NCI-H748 (cell line): ENCODE data around the gene ELP5.

Experiments
- DNase-seq: peaks from one replicate; lab custom pipeline; 2025; ENCODE audit not compliant: unreplicated experiment; lab: John Stamatoyannopoulos, UW

The ELP5 gene

DNA sequence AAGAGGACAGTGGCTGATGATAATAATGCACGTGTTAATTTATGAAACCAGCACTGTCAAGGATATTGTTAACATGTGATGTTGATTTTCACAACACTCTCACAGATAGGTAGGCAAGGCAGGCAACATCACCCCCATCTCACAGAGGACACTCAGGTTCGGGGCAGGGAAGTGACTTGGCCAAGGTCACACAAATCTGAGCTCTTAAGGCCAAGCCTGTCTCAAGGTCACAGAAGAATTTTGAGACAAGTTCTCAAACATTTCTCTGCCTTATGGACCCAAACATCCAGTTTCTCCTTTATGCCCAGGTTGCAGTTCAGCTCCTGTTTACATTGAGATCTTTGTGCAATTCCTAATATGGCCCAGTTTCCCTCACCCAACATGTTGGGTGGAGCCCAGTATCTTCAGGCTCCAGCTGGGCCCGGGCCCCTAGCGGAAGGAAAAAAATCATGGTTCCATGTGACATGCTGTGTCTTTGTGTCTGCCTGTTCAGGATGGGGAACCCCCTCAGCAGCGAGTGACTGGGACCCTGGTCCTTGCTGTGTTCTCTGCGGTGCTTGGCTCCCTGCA, 30.8 kb downstream of the ELP5 start:
- no peak for DNase-seq

DNA sequence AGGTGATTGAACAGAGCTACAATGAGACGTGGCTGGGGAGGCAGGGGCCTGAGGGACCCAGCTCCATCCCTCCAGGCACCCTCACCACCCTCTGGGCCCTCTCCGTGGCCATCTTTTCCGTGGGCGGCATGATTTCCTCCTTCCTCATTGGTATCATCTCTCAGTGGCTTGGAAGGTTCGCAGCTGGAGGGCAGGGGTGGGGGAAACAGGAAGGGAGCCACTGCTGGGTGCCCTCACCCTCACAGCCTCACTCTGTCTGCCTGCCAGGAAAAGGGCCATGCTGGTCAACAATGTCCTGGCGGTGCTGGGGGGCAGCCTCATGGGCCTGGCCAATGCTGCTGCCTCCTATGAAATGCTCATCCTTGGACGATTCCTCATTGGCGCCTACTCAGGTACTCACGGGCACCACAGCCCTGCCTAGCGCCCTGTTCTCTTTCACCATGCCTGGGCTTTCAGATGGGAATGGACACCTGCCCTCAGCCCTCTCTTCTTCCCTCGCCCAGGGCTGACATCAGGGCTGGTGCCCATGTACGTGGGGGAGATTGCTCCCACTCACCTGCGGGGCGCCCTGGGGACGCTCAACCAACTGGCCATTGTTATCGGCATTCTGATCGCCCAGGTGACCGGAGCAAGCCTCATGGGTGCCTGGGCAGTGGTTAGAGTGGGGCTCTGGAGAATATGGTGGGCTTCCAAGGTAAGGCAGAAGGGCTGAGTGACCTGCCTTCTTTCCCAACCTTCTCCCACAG, 31.6 kb downstream of the ELP5 start:
- no peak for DNase-seq

DNA sequence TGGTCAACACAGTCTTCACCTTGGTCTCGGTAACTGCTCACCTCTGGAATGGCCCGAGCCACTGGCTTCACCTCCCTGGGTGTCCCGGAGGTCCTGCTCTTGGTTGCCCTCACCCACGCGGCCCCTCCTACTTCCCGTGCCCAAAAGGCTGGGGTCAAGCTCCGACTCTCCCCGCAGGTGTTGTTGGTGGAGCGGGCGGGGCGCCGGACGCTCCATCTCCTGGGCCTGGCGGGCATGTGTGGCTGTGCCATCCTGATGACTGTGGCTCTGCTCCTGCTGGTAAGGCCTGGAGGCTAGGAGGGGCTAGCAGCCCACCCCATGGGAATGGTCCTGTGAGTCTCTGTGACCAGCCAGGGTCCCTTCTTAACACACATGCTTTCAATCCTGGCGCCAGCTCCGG, 32.9 kb downstream of the ELP5 start:
- no peak for DNase-seq

DNA sequence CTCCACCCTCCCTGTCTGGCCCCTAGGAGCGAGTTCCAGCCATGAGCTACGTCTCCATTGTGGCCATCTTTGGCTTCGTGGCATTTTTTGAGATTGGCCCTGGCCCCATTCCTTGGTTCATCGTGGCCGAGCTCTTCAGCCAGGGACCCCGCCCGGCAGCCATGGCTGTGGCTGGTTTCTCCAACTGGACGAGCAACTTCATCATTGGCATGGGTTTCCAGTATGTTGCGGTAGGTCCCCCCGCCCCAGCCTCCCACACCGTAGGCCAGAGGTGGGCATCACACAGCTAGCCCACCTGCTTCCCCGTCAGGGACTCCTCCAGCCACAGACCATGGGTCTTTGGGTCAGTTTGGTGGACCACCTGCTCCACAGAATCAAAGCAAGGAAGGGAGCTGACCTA, 33.7 kb downstream of the ELP5 start:
- DNase-seq: no peak

DNA sequence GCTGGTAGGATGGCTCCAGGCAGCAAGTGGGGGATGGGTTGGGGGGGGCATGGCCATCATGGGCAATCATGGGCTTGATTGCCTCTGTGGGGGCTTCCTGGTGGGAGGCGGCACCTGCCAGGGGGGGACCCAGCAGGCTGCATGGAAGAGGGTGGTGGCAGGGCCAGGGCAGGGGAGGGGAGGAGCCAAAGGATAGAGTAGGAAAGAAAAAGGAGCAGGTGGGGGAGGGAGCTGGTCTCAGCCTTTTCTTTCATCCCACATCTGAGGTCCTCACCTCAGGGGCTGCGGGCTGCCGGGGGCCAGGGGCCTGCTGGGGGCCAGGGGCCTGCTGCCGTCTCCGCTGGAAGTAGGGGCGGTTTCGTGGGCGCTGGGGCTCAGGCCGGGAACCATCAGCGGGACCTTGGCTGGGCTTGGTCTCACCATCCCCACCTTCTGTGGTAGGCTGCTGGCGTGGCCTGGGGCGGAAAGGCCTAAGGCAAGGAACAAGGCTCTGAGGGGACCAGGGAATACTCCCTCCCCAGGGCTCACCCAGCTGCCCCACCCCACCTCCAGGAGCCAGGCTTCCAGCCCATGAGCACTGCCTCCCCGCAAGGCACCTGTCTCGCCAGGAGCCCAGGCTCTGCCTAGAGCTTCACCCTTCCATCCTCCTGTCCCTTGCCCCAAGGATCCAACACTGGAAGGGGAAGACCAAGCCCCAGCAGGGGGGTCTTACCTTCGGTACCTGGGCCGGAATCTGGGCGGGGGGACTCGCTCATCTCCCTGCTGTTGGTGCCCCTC, 37.4 kb downstream of the ELP5 start:
- no peak for DNase-seq

DNA sequence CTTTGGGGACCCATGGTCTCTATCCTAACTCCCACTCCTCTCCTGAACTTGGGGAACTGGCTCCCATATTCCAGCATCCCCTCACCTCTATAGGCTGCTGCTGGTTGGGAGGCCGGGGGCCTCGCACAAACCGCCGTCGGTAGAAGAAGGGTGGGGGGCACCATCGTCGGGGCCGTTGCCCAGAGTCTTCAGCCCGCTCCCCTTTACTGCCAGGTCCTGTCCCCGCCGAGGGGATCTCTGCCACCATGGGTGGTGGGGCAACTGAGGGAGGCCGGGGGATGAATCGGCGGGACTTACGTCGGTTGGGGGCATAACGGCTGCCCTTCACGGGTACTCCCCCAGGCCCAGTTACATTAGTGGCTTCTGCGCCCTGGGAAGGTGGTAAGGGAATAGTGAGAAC, 38.2 kb downstream of the ELP5 start:
- DNase-seq: no peak

DNA sequence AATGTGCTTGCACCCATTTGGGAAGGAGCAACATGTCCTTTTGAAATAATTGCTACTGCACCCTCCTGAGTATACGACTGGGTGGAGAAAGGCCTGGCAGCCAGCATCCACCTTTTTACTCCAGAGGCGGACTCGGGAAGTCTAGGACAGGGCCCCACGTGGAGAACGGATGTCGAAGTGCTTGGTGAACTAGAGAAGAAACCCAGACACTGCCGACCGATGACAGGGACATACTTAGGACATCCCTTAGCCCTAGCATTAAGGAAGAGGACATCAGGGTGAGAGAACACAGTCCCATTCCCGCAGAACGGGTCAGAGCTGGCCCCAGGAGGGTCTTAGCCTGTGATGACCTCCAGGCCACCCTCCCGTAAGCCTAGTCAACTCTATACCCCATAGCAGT, 38.7 kb downstream of the ELP5 start:
- DNase-seq: no peak

DNA sequence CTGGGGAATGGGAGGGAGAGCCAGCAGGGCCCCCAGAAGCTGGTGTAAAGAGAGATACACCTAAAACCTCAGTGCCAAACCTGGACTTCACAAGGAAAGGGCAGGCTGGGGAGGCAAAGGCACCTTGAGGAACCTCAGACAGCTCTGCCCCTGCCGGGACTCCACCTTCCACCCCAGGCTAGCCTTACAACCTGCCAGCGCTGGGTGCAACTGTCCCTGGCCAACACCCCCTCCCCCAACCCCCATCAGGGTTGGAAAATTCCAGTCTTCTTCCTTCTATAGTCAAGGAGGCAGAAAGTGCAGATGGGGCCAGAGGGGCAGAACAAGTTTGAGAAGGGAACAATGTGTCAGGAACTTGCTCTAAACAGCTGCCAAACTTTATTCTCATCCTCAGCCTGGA, 40.2 kb downstream of the ELP5 start:
- no peak for DNase-seq

DNA sequence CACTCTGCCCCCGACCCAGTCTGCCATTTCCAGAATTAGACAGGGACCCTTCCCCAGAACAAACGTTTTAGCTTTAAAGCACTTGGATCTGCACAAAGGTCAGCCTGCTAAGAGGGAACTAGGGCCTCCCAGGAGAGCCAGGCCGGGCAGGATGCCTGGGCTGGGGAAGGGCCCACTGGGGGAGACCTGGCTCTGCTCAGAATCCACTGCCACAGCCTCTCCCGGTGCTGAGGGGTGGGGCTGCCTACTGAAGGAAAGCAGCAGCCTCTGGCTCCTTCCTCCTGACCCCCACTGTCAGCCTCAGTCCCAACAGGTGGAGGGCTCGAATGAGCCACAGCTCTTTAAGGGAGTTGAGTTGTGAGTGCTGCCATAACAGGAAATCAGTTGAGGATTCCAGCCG, 40.7 kb downstream of the ELP5 start:
- no peak for DNase-seq

DNA sequence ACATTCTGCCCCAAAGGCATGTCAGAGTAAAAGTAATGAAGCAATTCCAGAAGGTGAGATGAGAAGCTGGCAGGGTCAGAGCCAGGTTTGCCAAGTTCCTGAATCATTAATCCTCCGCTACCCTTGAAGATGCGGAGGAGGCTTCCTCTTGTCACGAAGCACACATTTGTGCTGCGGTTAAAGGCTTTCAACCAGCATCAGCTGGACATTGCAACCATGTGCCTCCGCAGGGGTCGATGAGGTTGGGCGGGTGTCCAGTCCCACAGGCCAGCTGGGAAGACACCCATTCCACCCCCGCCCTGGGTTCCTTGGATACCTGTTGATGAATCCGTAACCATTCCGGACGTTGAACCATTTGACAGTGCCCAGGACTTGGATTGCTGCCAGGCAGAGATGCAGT, 41.1 kb downstream of the ELP5 start:
- DNase-seq: peak; percentile 27

DNA sequence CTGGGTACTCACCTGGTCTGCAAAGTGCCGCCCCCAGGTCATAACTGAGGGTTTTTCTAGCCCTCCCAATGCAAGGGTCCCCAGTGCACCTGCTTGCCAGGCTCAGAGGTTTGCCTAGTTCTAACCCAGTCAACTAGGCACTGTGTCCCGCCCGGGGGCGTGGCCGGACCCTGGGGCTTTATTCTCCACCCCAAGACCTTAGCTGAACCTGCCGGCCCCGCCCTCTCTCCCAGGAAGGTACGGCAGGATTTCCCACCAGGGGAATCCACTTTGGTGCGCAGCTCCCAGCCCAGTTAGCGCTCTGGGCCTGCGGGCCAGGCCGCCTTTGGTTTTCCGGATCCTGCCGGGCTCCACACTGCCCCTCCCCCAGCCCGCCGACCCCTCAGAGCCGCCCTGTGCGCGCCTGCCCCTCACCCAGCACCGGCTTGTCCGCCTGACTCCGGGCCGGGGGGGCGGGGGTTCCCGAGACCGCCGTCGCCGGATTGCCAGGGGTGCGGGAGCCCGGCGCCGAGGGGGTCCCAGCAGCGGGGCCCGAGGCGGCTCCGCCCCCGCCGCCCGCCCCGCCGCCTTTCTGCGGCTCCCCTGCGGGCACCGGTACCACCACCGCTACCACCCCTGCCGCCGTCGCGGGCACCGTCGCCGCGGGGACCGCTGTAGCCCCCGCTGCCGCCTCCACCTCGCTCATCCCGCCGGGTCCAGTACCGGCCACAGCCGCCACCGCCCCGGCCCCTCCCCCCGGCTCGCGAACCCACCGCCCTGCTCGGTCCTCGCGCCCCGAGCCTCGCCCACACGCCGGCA, 42.0 kb downstream of the ELP5 start:
- DNase-seq: peak; percentile 91

DNA sequence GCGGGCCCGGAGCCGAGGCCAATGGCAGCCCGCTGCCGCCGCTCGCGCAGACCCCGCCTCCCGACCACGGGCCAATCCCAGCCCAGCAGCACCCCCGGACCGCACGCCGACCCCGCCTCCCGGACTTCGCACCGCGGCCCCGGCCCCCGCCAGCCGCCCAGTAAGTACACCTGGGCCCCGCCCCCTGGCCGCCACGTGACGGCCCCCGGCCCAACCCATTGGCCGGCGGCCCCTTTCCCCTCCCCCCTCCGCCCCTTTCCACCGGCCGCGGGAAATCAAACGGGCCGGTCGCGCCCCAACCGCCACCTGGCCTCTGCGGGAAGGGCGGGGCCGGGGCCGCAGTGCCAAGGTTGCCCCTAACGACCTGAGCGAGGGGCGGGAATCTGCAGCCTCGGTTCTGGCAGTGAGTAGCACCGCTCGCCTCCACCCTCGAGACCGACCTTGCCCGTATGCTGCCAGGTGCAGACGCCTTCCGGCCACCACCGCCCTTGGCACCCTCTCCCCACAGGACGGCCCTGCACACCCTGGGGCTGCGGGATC, 42.7 kb downstream of the ELP5 start, which contains the start of gene YBX2:
Gene YBX2 (minus strand): TSS at position 26 of the 540 bp plus-strand sequence. CDS start 139 bp downstream, outside the sequence.
- DNase-seq: peak; percentile 98

DNA sequence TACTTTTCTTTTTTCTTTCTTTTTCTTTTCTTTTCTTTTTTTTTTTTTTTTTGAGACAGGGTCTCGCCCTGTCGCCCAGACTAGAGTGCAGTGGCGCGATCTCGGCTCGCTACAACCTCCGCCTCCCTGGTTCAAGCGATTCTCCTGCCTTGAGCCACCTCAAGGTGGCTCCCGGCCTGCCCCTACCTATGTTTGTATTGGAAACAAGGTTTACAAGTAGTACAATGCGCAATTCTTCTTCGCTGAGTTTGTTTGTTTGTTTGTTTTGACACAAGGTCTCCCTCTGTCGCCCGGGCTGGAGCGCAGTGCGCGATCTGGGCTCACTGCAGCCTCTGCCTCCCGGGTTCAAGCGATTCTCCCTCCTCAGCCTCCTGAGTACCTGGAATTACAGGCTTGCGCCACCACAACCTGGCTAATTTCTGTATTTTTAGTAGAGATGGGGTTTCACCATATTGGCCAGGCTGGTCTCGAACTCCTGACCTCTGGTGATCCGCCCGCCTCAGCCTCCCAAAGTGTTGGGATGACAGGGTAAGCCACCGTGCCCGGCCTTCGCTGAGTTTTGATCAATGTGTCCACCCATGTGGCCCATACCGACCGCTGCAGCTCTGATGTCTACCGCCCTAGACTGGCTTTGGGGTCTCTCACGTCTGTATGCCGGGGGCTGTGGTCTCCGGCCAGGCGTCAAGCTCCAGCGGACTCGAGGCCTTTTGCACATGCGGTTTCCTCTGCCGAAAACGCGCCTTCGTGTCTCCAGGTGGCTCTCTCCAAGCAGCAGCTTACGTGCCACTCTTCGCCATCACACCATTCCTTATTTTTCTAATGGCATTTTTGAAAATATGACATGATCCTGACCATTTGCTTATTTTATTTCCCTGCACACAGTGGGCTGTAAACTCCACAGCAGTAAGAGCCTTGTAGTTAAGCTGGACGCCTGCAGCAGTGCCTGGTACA, 43.5 kb downstream of the ELP5 start:
- DNase-seq: peak; percentile 43

DNA sequence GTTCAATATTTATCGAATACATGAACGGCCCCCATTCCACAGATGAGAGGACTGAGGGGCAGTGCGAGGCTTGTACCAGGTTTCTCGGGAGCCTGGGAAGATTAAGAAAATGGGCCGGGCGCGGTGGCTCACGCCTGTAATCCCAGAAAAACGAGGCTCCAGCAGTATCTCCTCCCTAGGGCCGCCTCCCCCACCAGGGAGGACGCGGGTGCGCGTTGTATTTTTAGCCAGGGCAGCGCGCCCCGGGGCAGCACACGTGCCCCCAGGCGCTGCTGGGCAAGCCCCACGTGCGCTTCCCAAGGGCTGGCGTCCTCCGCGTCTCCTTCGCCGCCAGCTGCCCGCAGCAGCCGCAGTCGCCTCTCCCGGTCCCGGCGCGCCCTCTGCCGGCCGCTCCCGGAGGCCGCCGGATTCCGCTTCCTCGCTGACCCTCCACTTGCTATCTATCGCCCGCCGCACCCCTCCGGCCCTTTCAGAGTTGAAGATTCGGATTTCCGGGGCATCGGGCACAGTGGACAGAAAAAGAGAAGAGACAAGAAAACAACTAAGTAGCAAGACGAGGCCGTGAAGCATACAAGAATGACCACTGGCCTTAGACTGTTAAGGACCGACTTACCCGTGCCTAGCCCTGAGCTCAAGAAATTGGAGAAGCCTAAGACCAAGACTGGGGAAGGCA, 44.3 kb downstream of the ELP5 start:
- DNase-seq: peak; percentile 91

DNA sequence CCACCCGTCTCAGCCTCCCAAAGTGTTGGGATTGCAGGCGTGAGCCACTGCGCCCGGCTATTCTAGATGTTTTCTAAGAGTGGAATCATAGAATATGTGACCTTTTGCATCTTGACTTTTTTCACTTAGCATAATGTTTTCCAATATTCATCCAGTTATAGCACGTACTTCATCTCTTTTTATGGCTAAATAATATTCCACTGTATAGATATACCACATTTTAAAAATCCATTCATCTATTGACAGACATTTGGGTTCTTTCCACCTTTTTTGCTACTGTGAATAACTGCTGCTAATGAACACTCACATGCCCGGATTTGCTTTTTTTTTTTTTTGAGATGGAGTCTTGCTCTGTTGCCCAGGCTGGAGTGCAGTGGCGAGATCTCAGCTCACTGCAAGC, 52.2 kb downstream of the ELP5 start:
- DNase-seq: no peak

DNA sequence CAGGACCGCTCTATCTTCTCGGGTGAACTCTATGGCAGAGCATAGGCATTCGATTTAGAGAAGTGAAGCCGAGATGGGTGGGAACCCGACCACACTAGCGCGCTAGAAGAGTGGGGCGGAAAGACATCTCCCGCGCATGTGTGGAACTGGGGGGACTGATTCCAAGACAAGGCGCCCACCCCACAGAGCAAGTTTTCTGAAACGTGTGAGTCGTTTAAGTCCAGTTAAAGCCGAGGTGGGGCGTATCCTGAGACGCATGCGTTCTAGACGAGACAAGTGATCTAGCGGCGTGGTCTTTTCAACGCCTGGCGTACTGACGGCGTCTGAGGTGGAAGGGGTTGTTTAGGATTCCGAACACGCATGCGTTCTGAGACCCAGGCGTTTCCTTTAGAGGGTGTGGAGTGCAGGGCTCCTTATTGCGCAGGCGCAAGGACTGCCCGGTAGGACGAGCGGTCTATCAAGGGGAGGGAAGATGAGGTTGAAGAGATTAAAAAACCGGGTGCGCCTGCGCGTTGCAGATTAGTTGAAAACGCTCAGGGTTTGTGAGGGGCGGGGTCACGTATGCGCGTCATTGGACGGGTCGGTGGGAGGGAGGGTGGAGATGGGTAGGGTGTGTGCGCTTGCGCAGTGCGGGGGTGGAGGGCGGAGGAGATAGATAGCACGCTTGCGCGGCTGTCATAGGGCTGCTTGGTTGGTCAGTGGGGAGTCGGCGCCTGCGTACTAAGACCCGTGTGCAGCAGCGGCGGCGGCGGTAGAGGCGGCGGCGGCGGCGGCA, 55.1 kb downstream of the ELP5 start, which contains the start of gene EIF5A:
Gene EIF5A (plus strand): TSS at position 718 of the 775 bp plus-strand sequence. CDS start 2,008 bp downstream, outside the sequence.
- DNase-seq: peak; percentile 100

DNA sequence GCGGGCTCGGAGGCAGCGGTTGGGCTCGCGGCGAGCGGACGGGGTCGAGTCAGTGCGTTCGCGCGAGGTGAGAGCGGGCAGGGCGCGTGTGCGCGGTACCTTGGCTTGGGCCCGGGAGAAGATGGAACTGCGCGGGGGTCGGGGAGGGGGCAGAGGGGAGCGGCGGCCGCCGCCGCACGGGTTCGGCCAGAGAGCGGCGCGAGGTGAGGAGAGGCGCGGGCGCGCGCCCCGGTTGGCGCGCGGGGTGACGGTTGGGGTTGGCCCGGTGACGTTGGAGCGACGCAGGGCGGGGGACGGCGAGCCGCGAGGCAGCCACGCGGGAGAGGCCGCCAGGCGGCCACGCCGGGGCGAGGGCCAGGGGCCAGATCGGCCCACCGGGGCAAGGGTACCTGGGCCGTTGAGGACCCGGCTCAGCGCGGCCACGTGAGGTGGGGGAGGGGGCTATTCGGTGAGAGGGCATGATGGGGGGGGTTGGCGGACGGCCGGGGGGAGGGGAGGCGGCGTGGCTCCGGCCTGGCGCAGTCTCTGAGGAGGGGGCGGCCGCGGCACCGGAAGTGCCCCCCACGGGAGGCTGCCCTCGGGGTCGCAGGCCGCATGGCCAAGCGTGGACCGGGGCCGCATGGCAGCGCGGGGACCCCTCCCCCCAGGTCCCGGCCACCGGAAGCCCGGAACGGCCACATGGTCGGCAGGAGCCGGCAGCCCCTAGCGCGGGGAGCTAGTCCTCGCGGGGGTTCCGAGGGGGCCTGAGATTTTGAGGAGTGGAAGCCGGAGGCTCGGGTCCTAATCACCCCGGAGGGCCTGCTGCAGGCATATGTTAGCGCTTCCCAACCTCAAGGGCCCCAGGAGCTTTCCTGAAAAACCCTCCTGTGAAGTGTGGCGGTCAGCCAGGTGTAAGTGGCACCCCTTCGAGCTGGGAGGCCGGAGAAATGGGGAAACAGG, 55.9 kb downstream of the ELP5 start:
- peak; percentile 61 for DNase-seq
